GM12878 (cell line): ENCODE data around the gene APC2. TPM values are rescaled to one million over a fixed set of nuclear protein-coding genes. Genes with fewer than 3 reads are reported as not detected.

Experiments used
- ATAC-seq: fragments of 200-7000 bp; cut with Tn5 transposase; 3 replicates; pipeline ENCODE4 v1.9.1; 2020; ENCODE audit warnings: mild to moderate bottlenecking, moderate library complexity
- BruUV-seq: library from RNA; stranded (reverse); fragments of 400-500 nt; replicated peaks from 2 replicates; lab custom pipeline; 2021; lab: Mats Ljungman, UMichigan
- CTCF ChIA-PET: fragments of 300-600 bp; sonication (Branson Sonifier 250); formaldehyde crosslinking; extraction: SDS; loops from one replicate; lab custom pipeline; 2021; ENCODE audit warnings: inconsistent platforms; lab: Yijun Ruan, JAX
- POLR2A ChIA-PET: fragments of 350-600 bp; formaldehyde crosslinking; extraction: SDS; loops from one replicate; lab custom pipeline; 2021; ENCODE audit warnings: inconsistent platforms; lab: Charles Lee
- RAD21 ChIA-PET: fragments of 300-600 bp; sonication (Branson Sonifier 250); formaldehyde crosslinking; loops from one replicate; lab custom pipeline; 2023; ENCODE audit warnings: antibody characterized with exemption; ENCODE audit not compliant: unreplicated experiment; lab: Charles Lee
- SMC1A ChIA-PET: fragments of 300-600 bp; sonication (Branson Sonifier 250); formaldehyde crosslinking; loops from one replicate; lab custom pipeline; 2023; ENCODE audit not compliant: unreplicated experiment, uncharacterized antibody; lab: Charles Lee
- DNase-seq: peaks from one replicate; pipeline ENCODE4 v3.0.0-alpha.2; 2011; ENCODE audit warnings: low read depth, low spot score
- FAIRE-seq: peaks from 3 replicates; lab custom pipeline; 2011; peaks lifted over from hg19 to GRCh38; lab: Jason Lieb, UNC
- H2AFZ ChIP-seq: 2 replicates; pipeline ENCODE4 v1.6.0; 2011; ENCODE audit warnings: low read depth, low read length, control low read depth; ENCODE audit not compliant: control insufficient read depth
- H3K27ac ChIP-seq: 2 replicates; pipeline ENCODE4 v1.5.1; 2011; ENCODE audit warnings: control low read depth; ENCODE audit not compliant: control insufficient read depth, insufficient read depth
- H3K27me3 ChIP-seq, 2 experiments: replicated peaks in 1 of 2; 2 replicates each; pipeline versions ENCODE4 v1.6.0 to v1.6.1; 2011; ENCODE audit warnings: low read length in 1 of 2; ENCODE audit not compliant: control insufficient read depth in 2 of 2, insufficient read depth in 2 of 2
- H3K36me3 ChIP-seq, 2 experiments: 2 replicates each; pipeline ENCODE4 v1.5.1; 2011; ENCODE audit warnings: low read length in 1 of 2; ENCODE audit not compliant: control insufficient read depth in 2 of 2, insufficient read depth in 2 of 2
- H3K4me1 ChIP-seq: 2 replicates; pipeline ENCODE4 v1.6.1; 2011; ENCODE audit warnings: mild to moderate bottlenecking, low read length, moderate library complexity, mixed read lengths; ENCODE audit not compliant: control insufficient read depth, insufficient read depth
- H3K4me2 ChIP-seq: 2 replicates; pipeline ENCODE4 v1.6.0; 2011; ENCODE audit warnings: control low read depth; ENCODE audit not compliant: control insufficient read depth, insufficient read depth
- H3K4me3 ChIP-seq: fragments of 200-600 bp; sonication (generic); 2 replicates; pipeline ENCODE4 v1.5.1; 2016
- H3K79me2 ChIP-seq: 2 replicates; pipeline ENCODE4 v1.6.0; 2011; ENCODE audit warnings: low read length; ENCODE audit not compliant: control insufficient read depth, insufficient read depth
- H3K9ac ChIP-seq: 2 replicates; pipeline ENCODE4 v1.8.0; 2011; ENCODE audit warnings: low read length, control low read depth, mixed read lengths; ENCODE audit not compliant: control insufficient read depth, insufficient read depth
- H3K9me3 ChIP-seq: replicated peaks from 3 replicates; pipeline ENCODE4 v1.5.1; 2011; ENCODE audit warnings: mild to moderate bottlenecking, low read length; ENCODE audit not compliant: control insufficient read depth, insufficient read depth
- H4K20me1 ChIP-seq: 2 replicates; pipeline ENCODE4 v1.6.0; 2011; ENCODE audit not compliant: control insufficient read depth, insufficient read depth
- EED ChIP-seq: sonication (generic); IDR thresholded peaks from 2 replicates; pipeline ENCODE4 v1.6.1; 2016; ENCODE audit warnings: antibody characterized with exemption, low read depth
- ELK1 ChIP-seq: IDR thresholded peaks from 2 replicates; pipeline ENCODE4 v1.6.1; 2012; ENCODE audit warnings: low read depth, low read length, improper control_type of control experiment
- EZH2 ChIP-seq: IDR thresholded peaks from 2 replicates; pipeline ENCODE4 v1.6.1; 2012; ENCODE audit warnings: low read depth, mild to moderate bottlenecking, control low read depth, inconsistent platforms, low read length, borderline replicate concordance; ENCODE audit not compliant: control insufficient read depth
- KAT2A ChIP-seq: conservative IDR thresholded peaks from 2 replicates; pipeline ENCODE4 v1.6.1; 2011; ENCODE audit warnings: low read depth, low read length; ENCODE audit not compliant: control insufficient read depth
- MTA2 ChIP-seq: fragments of 450-650 bp; IDR thresholded peaks from 2 replicates; pipeline ENCODE4 v1.6.1; 2016; ENCODE audit warnings: low read depth, mild to moderate bottlenecking, moderate library complexity
- MXI1 ChIP-seq: fragments of 150-350 bp; IDR thresholded peaks from 2 replicates; pipeline ENCODE4 v1.6.1; 2011; ENCODE audit warnings: low read depth, mild to moderate bottlenecking, inconsistent platforms, low read length, improper control_type of control experiment
- SIN3A ChIP-seq: IDR thresholded peaks from 2 replicates; pipeline ENCODE4 v1.6.1; 2012; ENCODE audit warnings: low read depth, low read length, improper control_type of control experiment
- SMARCA5 ChIP-seq: fragments of 450-650 bp; IDR thresholded peaks from 2 replicates; pipeline ENCODE4 v1.6.1; 2017; ENCODE audit warnings: mild to moderate bottlenecking
- YBX1 ChIP-seq: fragments of 450-650 bp; IDR thresholded peaks from 2 replicates; pipeline ENCODE4 v1.6.1; 2016; ENCODE audit warnings: antibody characterized with exemption
- YY1 ChIP-seq: IDR thresholded peaks from 2 replicates; pipeline ENCODE4 v1.6.1; 2011; ENCODE audit warnings: low read depth, mild to moderate bottlenecking, low read length
- ZNF217 ChIP-seq: fragments of 450-650 bp; IDR thresholded peaks from 2 replicates; pipeline ENCODE4 v1.6.1; 2017; ENCODE audit warnings: antibody characterized with exemption, mild to moderate bottlenecking
- WGBS: methylation state at CpG from one replicate; pipeline ENCODE4 v1.1.6; 2016; ENCODE audit warnings: low lambda C conversion rate; ENCODE audit not compliant: insufficient replicate concordance, insufficient coverage; ENCODE audit errors: missing lambda C conversion rate; 5-methylcytosine and 5-hydroxymethylcytosine counted together
- in situ Hi-C: fragments of 300-500 bp; cut with MboI; formaldehyde crosslinking; loops from 9 replicates; pipeline ENCODE4 v1.14.3; 2018; ENCODE audit warnings: mixed read lengths
- intact Hi-C: fragments of 100-400 bp; cut with micrococcal nuclease; formaldehyde crosslinking; loops from one replicate; pipeline ENCODE4 v1.14.2; 2022; ENCODE audit not compliant: unreplicated experiment
- polyA plus RNA-seq, 11 experiments: library from polyadenylated mRNA; depleted of rRNA in 4 of 11; unstranded in 6 of 11; stranded (reverse) in 5 of 11; fragments of >200 nt; fragmentation: Nextera tagmentation in 4 of 11; fragmentation: Illumina TruSeq in 1 of 11; extraction: Ambion mirVana in 4 of 11; extraction: Trizol in 1 of 11; gene quantifications; 1 replicate in 1 of 11; 2 replicates in 10 of 11; pipeline versions ENCODE4 v1.2.1 to v1.2.3, GENCODE V29; 2011 to 2016; ENCODE audit warnings: inconsistent platforms in 2 of 11, missing spikeins in 2 of 11, low read depth in 1 of 11
- total RNA-seq, 4 experiments: library from RNA; depleted of rRNA in 3 of 4; stranded (reverse); fragments of >200 nt in 3 of 4; fragmentation: Illumina TruSeq in 1 of 4; extraction: Trizol in 1 of 4; gene quantifications; 2 replicates each; pipeline versions ENCODE4 v1.2.1 to v1.2.3, GENCODE V29; 2013 to 2021

The APC2 gene
- total and polyA plus RNA-seq, 10 of the 15 experiments (the other 5 are each of a cell fraction or from before 2014, with no cell fraction given): under 0.01 to 0.73 (median 0.04) TPM; not detected in 5

- ChIA-PET POLR2A (no interaction called here), SMC1A (no interaction called here), RAD21 (no interaction called here), CTCF (no interaction called here)
- no peaks in the 10 kb centered on the region for H3K79me2 ChIP-seq
- no peaks in the 10 kb centered on the region for H4K20me1 ChIP-seq
- H3K27ac ChIP-seq: no peak overlapping the region
- H3K4me1 ChIP-seq: no peaks in the 10 kb centered on the region
- intact Hi-C loops (no loop called here), in situ Hi-C loops (no loop called here)
- TF ChIP-seq SMARCA5 (no peak), ELK1 (no peak), MXI1 (no peak), KAT2A (no peak), MTA2 (no peak), EZH2 (no peak), EED (no peak), YY1 (no peak), YBX1 (no peak), ZNF217 (no peak), SIN3A (no peak)
- no peak overlapping the region for H3K9ac ChIP-seq
- FAIRE-seq (no peak), ATAC-seq (no peak), DNase-seq (no peak)
- H2AFZ ChIP-seq: peak overlapping the region; percentile 7; the same call in 1 of the 2 replicates
- H3K27me3 ChIP-seq: no peaks in the 10 kb centered on the region; a peak in 2 of 4 replicates
- no TSS peak for BruUV-seq
- no peaks in the 10 kb centered on the region; the same call in 2 of the 3 replicates for H3K9me3 ChIP-seq
- WGBS: 74% methylated on average over 22 of the region's 23 CpGs
- no peak overlapping the region for H3K4me3 ChIP-seq
- no peak overlapping the region for H3K4me2 ChIP-seq
- H3K36me3 ChIP-seq: no peaks in the 10 kb centered on the region
These were observed 57.3 kb downstream of the APC2 start for GRCh38 chr19:1507192-1507660.
